CD4-positive, alpha-beta T cell treated with Interleukin-21 for 1 hour (primary cell): ENCODE results near the gene DIP2C.
"Not testable (repeated sequence)": the region's sequence is repeated elsewhere in the genome, so short reads cannot be mapped to it uniquely, and the experiment has no call there.

Experiments
- DNase-seq: peaks from one replicate; pipeline ENCODE4 v3.0.0-alpha.2; 2020

Gene DIP2C

DNA sequence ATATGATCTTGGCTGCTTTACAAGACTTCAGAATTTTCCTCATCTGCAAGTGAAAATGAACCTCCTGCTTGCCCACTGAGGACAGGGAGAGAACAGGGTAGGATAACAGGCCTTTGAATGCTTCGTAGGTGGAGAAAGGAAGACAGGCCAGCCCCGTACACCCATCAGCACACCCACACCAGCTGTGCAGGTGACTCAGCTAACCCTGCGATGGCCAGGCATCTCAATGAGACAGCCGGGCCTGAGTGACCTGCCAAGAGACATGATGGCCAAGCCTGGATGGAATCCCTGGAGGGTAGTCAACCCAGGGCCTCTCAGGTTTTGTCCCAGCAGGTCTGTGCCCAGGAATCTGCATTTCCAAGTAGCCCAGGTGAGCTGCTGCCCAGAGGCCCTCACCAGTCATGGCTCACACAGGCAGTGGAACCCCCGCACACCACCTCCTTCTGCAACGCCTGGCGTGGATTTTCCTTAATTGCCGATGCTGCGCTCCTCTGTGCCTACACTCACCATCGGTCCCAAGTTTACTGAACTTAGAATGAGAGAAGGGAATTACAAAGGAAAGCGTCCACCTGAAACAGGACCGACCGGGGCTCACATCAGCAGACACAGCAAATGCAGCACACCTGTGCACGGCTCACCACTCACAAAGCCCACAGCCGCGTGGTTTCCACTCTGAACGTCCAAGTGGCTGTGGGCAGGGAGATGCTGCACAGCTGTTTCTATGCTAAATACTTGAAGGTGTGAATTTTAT, 163.7 kb downstream of the DIP2C start:
- DNase-seq = no peak

DNA sequence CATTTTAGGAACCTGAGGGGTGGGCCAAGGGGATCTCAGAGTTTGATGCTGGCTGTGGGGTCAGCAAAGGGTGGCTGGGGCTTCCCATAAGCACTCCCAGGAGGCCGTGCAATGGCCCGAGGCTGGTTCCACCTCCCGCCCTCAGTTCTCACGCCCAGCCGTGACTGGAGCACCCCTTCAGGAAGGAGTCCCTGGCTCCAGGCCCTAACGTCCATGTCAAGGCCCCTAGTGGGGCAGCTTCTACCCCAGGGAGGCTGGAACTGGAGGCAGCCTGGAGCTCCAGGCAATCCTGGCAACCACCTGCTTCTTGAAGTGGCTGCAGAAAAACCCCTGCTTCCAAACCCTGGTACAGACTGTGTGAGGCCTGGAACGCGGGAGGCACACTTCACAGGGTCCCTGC, 165.5 kb downstream of the DIP2C start:
- DNase-seq = no peak

DNA sequence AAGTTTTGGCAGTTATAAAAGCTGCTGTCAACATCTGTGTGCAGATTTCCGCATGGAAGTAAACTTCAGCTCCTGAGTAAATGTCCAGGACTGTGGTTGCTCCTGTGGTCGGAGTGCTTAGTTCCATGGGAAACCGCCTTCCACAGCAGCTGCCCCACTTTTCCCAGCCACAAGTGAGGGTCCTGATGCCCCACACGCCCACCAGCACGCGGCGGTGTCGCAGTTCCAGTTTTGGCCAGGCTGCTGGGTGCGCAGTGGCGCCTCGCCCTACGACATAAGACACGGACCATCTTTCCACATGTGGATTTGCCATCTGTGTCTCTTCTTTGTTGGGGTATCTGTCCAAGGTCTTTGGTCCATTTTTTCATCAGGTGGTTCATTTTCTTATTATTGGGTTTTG, 167.1 kb downstream of the DIP2C start:
- DNase-seq = no peak

DNA sequence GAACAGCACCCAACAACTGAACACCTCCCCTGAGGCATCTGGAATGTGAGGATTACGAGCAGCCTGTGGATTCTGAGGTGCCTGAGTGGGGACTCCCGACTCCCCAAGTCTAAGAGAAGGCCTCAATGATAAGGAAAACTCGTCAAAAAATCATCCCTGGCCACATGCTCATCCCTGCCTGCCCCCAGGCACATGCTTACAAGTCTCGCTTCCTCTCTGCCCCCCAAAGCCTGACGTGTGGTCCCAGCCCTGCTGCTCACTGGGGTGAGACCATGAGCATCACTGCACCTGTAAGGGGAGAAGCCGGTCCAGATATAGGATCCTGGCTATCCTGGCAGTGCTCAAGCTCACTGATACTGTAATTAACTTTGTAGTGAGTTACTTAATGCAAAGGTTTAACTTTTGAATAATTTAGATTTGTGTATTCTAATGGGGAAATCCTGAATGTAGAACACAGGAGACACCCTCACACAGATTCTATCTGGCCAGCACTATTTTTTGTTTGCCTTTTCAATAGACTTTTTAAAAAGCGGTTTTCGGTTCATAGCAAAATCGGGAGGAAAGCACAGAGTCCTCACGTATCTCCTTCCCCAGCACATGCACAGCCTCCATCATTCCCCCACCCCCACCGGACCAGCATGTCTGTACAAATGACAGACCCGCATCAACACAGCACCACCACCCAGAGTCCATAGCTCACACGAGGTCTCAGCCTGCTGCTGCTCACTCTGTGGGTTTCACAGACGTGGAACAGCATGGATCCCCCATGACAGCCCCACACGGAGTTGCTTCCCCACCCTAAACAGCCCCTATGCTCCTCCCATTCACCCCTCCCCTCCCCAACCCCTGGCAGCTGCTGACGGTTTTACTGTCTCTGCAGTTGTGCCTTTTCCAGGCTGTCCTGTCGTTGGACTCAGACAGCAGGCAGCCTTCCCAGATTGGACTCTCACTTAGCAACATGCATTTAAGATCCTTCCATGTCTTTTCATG, 167.9 kb downstream of the DIP2C start:
- DNase-seq = no peak

DNA sequence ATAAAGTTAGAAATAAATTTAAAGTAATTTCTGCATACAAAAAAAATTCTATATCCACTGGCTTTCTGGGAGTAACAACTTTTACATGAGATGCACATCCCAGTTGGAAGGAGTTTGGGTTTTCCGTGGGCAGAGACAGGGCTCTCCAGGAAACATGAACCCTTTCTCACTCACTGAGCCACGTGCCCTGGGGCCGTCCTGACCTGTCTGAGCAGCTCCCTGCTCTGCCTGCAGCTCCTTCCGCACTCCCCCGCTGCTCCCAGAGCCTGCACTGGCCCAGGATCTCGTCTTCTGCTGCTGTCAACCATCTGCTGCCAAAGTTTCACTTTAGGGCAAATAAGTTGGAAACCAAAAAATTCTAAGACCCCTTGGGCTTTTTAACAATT, 169.1 kb downstream of the DIP2C start:
- no peak for DNase-seq

DNA sequence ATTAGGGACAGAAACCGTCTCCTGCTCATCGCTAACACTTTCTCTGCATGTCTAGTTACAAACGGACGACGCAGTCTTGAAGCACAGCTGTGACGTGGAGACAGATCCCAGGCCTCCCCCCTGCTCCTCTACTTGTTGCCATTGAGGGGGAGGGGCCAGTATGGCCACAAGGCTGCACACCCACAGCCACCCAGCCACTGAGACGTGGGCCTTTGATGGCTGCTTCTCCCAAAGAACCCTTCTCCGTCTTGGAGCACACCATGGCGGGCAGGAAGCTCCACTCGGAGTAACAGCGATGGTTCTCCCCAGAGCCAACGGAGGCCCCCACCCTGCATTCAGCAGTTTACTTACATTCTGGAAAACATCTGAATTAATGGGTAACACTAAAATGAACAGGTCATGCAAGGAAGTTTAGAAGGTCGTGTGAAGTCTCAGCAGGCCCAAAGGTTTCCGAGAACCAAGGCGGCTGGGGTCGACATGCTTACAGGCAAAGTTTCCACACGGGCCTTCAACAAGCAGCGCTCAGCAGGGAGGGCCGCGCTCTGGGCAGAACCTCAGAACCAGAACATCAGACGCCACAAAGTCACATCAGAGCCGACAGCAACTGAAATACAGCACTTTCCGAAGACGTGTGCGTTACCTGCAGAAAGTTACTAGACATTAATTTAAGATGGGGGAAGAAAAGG, 169.6 kb downstream of the DIP2C start:
- no peak for DNase-seq

DNA sequence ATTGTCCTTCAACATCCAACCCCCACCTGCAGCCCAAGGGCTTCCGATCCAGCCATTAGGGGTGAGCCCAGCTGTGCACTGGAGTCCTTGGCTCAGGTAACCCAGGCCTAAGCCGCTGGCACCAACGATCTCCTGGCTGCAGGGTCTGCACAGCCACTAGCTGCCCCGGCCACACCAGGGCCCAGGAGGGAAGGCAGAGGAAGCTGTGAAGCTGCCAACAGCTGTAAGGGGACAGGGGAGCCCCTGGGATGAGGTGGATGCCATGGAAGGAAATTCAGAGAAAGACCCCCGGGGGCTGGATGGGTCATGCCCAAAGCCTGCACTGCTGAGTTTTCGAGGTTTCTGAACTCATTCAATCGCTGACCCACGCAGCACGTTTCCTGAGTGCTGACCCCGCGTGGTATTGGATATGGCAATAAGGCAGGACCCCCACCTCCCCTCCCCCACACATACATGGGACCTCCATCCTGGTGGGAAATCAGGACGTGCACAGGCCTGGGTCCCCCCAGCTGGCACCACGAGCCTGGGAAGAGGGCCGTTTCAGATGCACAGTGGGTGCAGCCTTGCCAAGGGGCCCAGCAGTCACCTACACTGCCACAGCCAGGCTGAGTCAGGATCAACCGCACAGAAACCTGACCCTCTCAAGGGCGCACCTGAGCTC, 170.3 kb downstream of the DIP2C start:
- DNase-seq = no peak

DNA sequence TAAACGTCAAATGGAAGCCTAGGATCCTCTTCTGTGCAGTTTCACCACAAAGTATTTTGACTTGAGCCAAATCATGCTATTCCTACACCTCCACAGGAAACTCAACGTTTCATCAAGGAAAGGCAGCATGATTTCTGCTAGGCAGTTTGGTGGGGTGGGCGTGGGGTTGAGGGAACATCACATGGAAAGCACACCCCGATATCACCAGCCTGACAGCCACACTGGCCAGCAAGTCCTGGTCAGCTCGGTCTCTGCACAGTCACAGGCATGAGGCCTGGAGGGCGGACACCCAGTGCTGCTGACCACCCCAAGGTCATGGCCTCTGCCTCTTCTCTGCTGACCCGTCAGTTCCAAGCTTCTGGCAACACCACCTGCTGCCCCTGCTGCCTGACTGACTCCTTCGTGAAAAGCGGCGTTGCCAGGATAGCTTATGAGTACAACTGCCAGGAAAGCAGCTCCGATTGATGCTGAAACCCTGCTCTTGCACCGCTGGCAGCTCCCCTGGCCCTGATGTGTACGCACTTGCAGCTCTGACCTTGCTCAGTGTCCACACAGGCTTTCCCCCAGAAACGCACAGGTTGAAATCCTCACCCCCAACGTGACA, 171.5 kb downstream of the DIP2C start:
- no peak for DNase-seq

DNA sequence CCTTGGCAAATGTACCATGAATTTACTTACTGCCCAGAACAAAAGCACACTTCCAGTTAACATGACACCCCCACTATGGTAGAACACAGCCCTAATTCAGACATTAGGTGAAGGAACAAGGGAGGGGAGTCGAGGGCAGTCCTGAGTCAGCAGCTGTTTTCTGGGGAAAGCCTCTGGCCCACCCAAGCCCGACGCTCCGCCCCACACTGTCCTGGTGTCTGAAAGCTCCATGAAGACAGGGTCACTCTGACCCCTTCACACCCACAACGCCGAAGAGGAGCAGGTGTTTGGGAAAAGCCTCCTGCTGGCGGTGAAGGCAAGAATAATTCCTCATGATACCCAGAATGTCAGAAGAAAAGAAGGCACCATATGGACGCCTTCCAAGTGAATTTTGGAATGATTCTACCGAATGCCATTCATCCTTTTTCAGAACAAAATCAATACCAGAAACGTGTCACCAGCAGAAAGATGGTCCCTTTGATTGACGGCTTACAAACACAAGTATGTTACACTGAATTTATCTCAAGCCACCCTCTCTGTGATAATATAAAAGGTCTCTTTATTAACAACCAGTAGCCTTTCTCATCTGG, 172.1 kb downstream of the DIP2C start:
- no peak for DNase-seq

DNA sequence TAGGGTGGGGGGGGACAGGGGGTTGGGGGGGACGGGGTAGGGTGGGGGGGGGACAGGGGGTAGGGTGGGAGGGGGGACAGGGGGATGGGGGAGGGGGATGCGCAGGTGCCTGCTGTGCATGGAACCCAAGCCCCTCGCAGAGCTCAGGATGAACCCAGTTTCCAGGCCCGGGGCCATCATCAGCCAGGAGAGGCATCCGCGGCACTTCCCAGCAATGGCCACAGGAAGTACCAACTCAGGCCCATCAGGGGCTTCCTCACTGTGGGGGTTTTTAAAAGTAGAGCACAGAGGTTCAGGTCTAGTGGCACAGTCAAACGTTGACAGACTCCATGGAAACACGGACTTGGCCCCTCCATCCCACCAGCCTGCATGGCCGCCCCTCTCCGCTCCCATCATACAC, 172.7 kb downstream of the DIP2C start:
- no peak for DNase-seq

DNA sequence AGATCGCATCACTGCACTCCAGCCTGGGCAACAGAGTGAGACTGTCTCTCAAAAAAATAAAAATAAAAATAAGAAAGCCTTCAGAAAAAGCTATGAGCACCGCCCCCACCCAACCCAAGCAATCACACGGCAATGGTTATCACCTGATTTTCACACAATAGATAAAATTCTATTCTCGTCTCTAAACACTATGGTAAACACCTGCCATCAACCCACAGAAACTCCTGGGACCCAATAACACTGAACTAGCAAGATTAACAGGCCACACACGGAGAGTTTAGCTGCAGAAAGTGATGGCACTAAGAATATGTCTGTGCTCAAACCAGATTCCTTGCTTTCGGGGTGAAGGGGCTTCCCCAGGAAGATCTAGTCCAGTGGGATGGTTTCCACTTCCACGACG, 173.8 kb downstream of the DIP2C start:
- DNase-seq = no peak

DNA sequence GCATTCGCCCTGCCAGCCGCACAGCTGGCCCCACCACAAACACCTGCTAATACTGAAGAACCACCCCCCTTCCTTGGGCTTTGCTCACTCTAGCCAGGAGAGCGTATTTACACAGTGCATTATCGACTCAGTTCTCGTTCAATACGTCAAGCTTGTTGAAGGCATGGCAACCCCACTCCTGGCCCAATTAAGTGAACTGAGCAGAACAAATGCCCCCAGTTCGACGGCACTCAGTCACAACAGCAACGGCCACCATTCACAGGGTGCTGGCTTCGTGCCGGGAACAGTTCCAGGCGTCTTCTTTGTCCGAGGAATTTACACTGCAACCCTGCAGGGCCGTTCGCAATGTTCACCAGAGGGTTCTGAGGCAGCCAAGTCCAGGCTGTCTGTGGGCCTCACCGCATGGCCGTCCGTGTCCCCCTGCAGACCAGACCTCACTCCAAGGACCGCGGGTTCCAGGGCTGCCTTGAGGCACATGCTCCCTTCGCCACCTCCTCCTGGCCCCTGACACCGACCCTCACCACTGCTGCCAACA, 175.3 kb downstream of the DIP2C start:
- no peak for DNase-seq

DNA sequence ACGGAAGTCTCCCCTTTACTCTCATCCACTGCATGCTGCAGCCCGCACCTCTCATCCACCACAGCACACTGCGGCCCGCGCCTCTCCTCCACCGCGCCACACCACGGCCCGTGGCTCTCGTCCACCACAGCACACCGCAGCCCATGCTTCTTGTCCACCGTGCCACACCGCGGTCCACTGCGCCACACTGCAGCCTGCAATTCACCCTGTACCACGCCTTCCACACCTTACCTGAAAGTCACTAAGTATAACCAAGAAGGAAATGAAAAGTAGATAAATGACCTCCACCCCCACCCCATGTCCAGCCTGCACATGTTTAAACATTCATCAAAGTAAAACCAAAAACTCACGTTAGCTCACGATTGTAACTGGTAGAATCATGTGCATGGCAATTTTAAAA, 176.1 kb downstream of the DIP2C start:
- DNase-seq = no peak

DNA sequence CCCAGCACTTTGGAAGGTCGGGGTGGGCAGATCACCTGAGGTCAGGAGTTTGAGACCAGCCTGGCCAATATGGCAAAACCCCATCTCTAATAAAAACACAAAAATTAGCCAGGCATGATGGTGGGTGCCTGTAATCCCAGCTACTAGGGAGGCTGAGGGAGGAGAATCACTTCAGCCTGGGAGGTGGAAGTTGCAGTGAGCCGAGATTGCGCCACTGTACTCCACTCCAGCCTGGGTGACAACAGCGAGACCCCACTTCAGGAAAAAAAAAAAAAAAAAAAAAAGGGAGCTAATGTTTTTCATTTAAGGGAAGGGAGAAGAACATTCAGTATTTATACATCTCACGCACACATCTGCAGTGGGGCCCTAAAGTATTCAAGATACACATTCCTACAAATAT, 176.8 kb downstream of the DIP2C start:
- DNase-seq = not testable (repeated sequence)

DNA sequence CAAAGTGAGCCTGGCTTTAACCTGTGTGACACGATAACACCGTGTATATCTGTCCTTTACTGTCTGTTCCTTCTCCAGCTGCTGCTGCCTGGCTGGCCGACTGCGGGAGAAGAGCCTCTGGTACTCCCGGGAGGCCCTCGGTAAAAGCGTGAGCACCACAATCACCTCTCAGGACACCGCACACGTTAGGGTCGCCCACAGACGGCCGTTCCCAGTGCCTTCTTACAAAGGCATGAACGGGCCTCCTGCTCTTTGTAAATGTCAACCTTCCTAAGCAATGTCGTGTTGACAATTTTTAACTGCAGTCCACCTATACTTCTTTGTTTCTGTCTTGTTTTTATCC, 177.6 kb downstream of the DIP2C start:
- DNase-seq = no peak

DNA sequence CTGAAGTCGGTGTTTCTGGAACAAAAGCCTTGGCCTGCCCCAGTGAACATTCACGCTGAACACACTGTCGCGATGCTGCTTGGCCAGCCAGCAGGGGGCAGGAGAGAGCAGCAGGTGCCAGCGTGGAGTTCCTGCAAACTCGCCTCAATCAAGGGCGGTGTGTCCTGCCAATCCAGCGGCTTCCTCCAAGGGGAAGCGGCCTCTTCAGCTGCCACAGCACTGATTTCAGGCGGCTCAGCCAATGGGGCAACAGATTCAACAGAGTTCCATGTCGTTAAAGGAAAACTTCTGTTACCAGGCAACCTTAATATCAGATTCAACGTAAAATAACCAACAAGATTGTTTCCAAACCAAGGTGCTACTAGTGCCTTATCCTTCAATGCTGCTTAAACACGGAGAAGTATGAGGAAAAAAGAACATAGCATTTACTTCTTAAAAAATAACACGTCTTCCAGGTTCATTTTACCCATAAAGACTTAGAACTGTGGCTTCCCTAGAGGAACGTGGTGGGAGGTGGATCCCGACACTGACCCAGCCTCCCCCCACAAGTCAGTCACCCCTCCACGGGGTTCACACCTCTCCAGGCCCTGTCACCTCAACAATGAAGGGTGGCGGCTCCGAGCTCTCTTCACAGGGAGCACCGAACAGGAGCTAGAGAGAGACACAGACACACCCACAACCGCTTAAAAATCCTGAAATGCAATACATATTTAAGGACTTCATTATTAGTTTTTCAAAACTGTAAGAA, 178.2 kb downstream of the DIP2C start:
- peak; percentile 70 for DNase-seq

DNA sequence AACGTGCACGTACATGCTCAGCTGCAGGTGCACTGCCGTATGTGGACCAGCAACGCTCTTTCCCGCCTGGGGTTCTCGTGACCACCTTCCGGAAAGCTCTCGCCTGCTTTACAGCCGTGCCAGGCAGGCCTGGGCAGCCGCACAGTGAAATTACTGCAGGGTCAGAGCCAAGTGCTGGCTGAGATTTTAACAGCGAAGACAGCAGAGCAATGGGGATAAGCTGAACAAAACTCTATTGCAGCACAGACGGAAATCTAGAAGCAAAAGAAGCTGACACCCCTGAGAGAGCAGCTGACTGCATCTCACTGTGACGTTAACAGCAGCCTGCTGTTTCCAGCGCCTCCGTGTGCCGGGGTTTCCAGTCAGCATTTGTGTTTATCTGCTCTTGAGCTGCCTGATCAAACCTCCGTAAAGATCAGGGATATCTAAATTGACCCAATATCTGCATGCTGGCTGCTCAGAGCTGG, 179.0 kb downstream of the DIP2C start:
- no peak for DNase-seq

DNA sequence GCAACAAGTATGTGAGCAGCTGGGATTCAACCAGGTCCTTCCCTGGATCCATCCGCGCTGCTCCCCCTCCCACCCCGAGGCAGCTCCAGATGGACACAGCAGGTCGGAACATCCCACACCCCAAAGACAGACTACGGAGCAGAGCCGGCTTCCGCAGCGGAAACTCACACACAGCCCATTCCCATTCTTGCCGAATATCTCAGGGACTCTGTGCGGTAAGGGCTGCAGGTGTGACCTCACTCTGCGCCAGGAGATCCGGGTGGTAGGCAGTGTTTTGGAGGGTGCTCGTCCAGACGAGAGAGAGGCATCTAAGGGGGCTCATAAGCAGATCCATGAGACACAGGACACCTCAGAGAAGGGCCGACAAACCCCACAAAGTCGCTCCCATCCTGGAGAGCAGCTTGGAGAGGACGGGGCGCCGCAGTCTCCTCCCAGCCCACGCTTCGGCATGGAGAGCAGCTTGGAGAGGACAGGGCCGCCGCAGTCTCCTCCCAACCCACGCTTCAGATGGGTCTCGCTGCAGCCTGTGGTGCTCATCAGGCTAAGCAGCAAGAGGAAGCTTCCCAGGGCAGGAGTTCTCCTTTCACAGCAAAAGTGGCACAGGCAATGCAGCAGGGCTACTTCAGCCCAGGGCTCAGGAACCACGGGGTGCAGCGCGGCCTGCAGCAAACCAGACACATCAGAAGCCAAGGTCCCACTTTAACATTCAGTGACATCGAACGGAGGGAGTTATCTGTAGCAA, 179.9 kb downstream of the DIP2C start:
- no peak for DNase-seq

DNA sequence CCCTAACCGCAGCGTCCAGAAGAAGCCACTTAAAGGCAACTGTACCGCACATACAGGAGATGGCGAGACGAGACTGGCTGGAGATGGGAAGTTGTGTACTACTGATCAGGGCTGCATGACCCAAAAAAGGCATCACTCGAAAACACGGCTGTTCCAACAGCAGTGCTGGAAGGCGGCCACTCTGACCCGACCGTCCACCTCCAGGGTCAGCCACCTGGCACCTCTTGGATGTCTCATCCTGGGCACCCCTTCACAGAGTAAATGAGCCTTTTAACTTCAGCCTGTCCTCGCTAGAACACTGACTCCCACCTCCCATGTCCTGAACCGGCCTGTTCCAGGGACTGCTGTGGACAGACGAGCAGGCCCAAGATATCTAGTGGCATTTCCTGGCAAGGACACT, 180.7 kb downstream of the DIP2C start:
- no peak for DNase-seq

DNA sequence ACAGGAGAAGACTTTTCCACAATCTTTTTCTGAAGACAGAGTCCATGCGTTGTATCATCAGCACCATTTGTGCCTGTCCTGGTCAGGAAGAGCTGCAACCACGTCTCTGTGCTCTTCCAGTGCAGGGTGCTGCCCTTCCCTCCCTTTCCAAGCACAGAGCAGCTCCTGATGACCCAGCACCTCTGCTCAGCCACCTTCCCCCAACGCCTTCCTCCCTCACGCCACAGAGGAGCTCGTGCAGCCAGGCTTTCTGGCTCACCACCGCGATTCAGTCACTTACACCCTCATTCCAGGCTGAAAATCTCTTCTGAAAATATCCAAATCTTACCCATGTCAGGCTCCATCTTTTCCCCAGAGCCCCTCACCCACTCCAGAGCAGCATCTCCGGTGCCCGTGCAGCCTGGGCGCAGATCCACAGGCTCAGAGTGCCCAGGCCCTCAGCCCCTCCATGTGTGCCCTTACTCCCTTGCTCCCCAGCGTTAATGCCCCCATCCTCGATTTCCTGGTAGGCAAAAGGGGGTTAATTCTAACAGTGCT, 181.5 kb downstream of the DIP2C start:
- no peak for DNase-seq
